GM23248 (cell line): Measurements from ENCODE around the gene TMEM259. TPM values are rescaled to one million over a fixed set of nuclear protein-coding genes. Genes with fewer than 3 reads are reported as not detected.

ENCODE experiments used
- DNase-seq: peaks from one replicate; pipeline ENCODE4 v3.0.0-alpha.2; 2015
- H2AFZ ChIP-seq: fragments of 200-600 bp; sonication (generic); 2 replicates; pipeline ENCODE4 v1.6.1; 2016; ENCODE audit warnings: antibody characterized with exemption
- H3F3A ChIP-seq: fragments of 200-600 bp; sonication (generic); 2 replicates; pipeline ENCODE4 v1.6.1; 2016; ENCODE audit warnings: mild to moderate bottlenecking, antibody characterized with exemption, mixed run types; ENCODE audit not compliant: insufficient read depth
- H3K27ac ChIP-seq: fragments of 200-600 bp; sonication (generic); 2 replicates; pipeline ENCODE4 v1.5.1; 2016; ENCODE audit warnings: mild to moderate bottlenecking
- H3K27me3 ChIP-seq: fragments of 200-600 bp; sonication (generic); replicated peaks from 2 replicates; pipeline ENCODE4 v1.6.1; 2016; ENCODE audit warnings: mild to moderate bottlenecking; ENCODE audit not compliant: insufficient read depth
- H3K36me3 ChIP-seq: fragments of 200-600 bp; sonication (generic); 2 replicates; pipeline ENCODE4 v1.6.1; 2016; ENCODE audit warnings: low read depth, mild to moderate bottlenecking
- H3K4me1 ChIP-seq: fragments of 200-600 bp; sonication (generic); 2 replicates; pipeline ENCODE4 v1.6.1; 2016; ENCODE audit warnings: mild to moderate bottlenecking; ENCODE audit not compliant: insufficient read depth
- H3K4me2 ChIP-seq: fragments of 200-600 bp; sonication (generic); one replicate; pipeline ENCODE4 v1.6.1; 2016; ENCODE audit warnings: mild to moderate bottlenecking; ENCODE audit not compliant: unreplicated experiment
- H3K4me3 ChIP-seq: fragments of 200-600 bp; sonication (generic); 2 replicates; pipeline ENCODE4 v1.5.1; 2016; ENCODE audit warnings: mild to moderate bottlenecking
- H3K79me2 ChIP-seq: fragments of 200-600 bp; sonication (generic); 2 replicates; pipeline ENCODE4 v1.6.1; 2016; ENCODE audit warnings: mild to moderate bottlenecking; ENCODE audit not compliant: insufficient read depth
- H3K9ac ChIP-seq: fragments of 200-600 bp; sonication (generic); 2 replicates; pipeline ENCODE4 v1.6.1; 2016; ENCODE audit warnings: mild to moderate bottlenecking
- H3K9me2 ChIP-seq: fragments of 200-600 bp; sonication (generic); 2 replicates; pipeline ENCODE4 v1.6.1; 2016; ENCODE audit warnings: mixed run types, mild to moderate bottlenecking, moderate library complexity; ENCODE audit not compliant: insufficient read depth
- H3K9me3 ChIP-seq: fragments of 200-600 bp; sonication (generic); one replicate; pipeline ENCODE4 v1.6.1; 2017; ENCODE audit warnings: low read depth
- H4K20me1 ChIP-seq: fragments of 200-600 bp; sonication (generic); 2 replicates; pipeline ENCODE4 v1.6.0; 2016; ENCODE audit not compliant: insufficient read depth
- EZH2 ChIP-seq: fragments of 200-600 bp; sonication (generic); IDR thresholded peaks from 2 replicates; pipeline ENCODE4 v1.6.1; 2018; ENCODE audit warnings: antibody characterized with exemption, mild to moderate bottlenecking; ENCODE audit not compliant: insufficient read depth, poor library complexity, severe bottlenecking
- EZH2phosphoT487 ChIP-seq: fragments of 200-600 bp; sonication (generic); IDR thresholded peaks from 2 replicates; pipeline ENCODE4 v1.6.1; 2018; ENCODE audit warnings: antibody characterized with exemption, moderate library complexity, mild to moderate bottlenecking, low read depth; ENCODE audit not compliant: insufficient read depth
- WGBS, 2 experiments: methylation state at CpG; one replicate each; pipeline ENCODE4 v1.1.6; 2015 to 2017; ENCODE audit warnings: low lambda C conversion rate in 2 of 2, low coverage in 1 of 2; ENCODE audit errors: missing lambda C conversion rate in 2 of 2; 5-methylcytosine and 5-hydroxymethylcytosine counted together
- in situ Hi-C: fragments of 300-500 bp; cut with MboI; formaldehyde crosslinking; loops from 2 replicates; pipeline ENCODE4 v1.15.0; 2020
- polyA plus RNA-seq: library from polyadenylated mRNA; unstranded; fragments of >200 nt; fragmentation: Nextera tagmentation; extraction: Ambion mirVana; gene quantifications from 2 replicates; pipeline ENCODE4 v1.2.1, GENCODE V29; 2016
- total RNA-seq: library from RNA; depleted of rRNA; stranded (reverse); fragments of >200 nt; shearing (Covaris generic); gene quantifications from 2 replicates; pipeline ENCODE4 v1.2.3, GENCODE V29; 2014

TMEM259 gene
- total and polyA plus RNA-seq, 2 experiments from 2014 or later = 79.7 to 132 TPM

DNA sequence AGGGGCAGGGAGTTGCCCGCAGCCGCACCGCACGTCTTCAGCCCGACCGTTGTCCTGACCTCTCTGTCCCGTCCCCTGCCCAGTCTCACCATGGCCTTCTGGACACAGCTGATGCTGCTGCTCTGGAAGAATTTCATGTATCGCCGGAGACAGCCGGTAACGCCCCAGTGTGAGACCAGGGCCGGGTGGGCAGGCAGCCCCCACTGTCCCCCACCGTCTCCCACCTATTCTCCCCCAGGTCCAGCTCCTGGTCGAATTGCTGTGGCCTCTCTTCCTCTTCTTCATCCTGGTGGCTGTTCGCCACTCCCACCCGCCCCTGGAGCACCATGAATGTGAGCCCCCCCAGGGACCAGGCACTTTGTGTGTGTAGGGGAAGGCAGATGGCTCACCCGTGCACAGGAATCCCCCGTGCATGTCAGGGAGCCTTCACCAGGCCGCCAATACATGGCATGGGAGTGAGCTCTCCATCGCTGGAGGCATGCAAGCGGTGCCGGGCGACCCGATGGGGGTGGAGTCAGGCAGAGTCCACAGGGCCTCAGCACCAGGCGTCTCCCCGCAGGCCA lies 20.4 kb upstream of the TMEM259 start:
- WGBS, 2 experiments = 13 to 14% methylated on average over 21 to 22 of the region's 26 CpGs
- Histone ChIP-seq H3K79me2 (no peaks in the 10 kb centered on the region), H3K4me3 (peak overlapping the region; percentile 68), H3K36me3 (no peaks in the 10 kb centered on the region; the same call in 1 of the 2 replicates), H3K9me3 (no peaks in the 10 kb centered on the region), H3F3A (peaks cover 32% of the 10 kb centered on the region), H2AFZ (peak overlapping the region; percentile 60), H3K4me2 (peak overlapping the region; percentile 84), H3K27me3 (no peaks in the 10 kb centered on the region), H4K20me1 (no peaks in the 10 kb centered on the region), H3K4me1 (no peaks in the 10 kb centered on the region; the same call in 1 of the 2 replicates), H3K27ac (no peak overlapping the region), H3K9me2 (no peaks in the 10 kb centered on the region), H3K9ac (no peak overlapping the region)
- TF ChIP-seq EZH2 (no peak), EZH2phosphoT487 (no peak)
- in situ Hi-C loops = no loop called here
- no peak for DNase-seq

DNA sequence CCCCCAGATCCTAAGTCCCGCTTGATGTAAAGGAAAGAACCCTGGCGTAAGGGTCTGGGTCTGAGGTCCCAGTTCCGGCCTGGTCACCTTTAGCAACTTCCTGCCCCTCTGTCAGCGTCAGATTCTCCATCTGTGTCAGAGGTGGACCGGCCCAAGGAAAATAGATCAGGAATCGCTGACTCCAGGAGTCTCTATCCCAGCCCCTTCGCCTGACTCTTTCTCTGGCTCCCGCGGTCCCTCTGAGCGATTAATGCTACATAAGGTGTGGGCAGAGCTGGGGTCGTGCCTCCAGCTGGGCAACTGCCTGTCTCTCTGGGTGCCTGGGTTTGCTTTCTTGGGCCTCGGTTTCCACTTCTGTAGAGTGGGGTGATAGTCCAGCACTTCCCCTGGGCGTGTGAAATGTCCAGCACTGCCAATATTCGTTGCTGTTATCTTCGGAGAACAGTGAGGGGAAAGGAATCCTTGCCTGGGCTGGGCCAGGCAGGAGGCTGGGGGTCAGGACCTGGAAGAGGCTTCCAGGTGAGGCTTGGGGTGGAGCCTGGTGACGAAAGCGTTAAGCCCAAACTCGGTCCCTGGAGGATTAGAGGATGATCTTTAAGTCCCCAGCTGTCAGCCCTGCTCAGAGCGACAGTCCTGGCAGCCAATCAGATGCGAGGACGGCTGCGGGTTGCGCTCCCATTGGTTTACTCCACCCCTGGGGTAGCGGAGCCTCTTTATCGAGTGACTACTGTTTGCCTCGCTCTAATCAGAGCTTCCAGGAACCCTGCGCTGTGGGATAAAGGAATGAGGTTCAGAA lies 19.8 kb upstream of the TMEM259 start:
- Histone ChIP-seq H3K36me3 (no peaks in the 10 kb centered on the region; the same call in 1 of the 2 replicates), H4K20me1 (no peaks in the 10 kb centered on the region), H3K9ac (peak overlapping the region; percentile 50), H3K27me3 (no peaks in the 10 kb centered on the region), H3K4me1 (no peaks in the 10 kb centered on the region; the same call in 1 of the 2 replicates), H3K79me2 (peaks cover 4% of the 10 kb centered on the region; the same call in 1 of the 2 replicates), H3K9me3 (no peaks in the 10 kb centered on the region), H3F3A (peaks cover 32% of the 10 kb centered on the region), H3K4me3 (peak overlapping the region; percentile 68), H3K4me2 (peak overlapping the region; percentile 84), H2AFZ (peak overlapping the region; percentile 60), H3K27ac (no peak overlapping the region), H3K9me2 (no peaks in the 10 kb centered on the region)
- peak; percentile 93 for DNase-seq
- TF ChIP-seq EZH2phosphoT487 (no peak), EZH2 (no peak)
- WGBS, 2 experiments = 3 to 4% methylated on average over 27 of the region's 27 CpGs
- in situ Hi-C loops = no loop called here

DNA sequence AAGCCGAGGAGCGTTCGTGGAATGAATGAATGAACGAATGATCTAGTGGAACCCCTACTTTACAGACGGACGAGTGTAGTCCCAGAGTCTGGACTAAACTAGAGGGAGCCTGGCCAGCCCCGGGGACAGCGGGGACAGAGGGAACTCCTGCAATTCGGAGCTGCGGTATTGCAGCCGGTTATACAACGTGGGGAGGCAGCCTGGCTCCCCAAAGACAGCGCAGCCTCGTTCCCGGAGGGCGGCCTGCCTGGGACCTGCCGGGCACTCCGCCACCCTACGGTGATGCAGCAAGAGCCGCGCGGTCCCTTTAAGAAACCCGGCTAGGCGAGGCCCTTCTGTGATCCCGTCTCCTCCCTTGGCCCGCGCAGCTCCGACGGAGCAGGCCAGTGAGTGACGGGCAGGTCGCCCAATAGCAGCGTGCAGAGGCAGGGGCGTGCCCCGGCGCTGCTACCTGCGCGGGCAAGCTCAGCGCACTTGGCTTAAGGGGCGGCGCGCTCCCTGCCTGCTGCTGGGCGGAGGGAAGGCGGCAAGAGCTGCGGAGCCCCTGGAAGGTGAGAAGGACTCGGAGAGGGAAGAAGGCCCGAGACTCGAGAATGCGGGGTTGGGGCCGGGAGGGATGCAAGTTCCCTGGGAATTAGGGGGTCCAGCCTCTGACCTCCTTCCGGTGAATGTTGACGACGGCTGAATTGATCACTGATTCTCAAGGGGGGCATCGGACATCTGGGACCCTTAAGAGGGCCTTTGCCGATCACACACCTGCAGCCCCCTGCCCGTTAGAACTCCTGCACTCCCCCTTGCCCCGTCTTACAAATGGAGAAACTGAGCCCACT lies 18.9 kb upstream of the TMEM259 start, which contains the start of gene ABCA7:
ABCA7 (plus strand) TSS at position 462 of the 830 bp plus-strand sequence. CDS start 1,255 bp downstream, outside the sequence.
- Histone ChIP-seq H3K4me3 (peak within 1 kb of the TSS; percentile 68), H3K27me3 (no peaks in the 10 kb centered on the region), H3K9me2 (no peaks in the 10 kb centered on the region), H4K20me1 (no peaks in the 10 kb centered on the region), H3K4me2 (peak within 1 kb of the TSS; percentile 84), H3K27ac (peak within 1 kb of the TSS; percentile 21), H3K9me3 (no peaks in the 10 kb centered on the region), H3F3A (peaks cover 32% of the 10 kb centered on the region), H2AFZ (0 out of 2 replicates have a peak within 1 kb of the TSS, but pooled peaks have one; percentile 60), H3K36me3 (no peaks in the 10 kb centered on the region; the same call in 1 of the 2 replicates), H3K79me2 (peaks cover 11% of the 10 kb centered on the region), H3K4me1 (no peaks in the 10 kb centered on the region; the same call in 1 of the 2 replicates), H3K9ac (peak within 1 kb of the TSS; percentile 50)
- WGBS, 2 experiments = 1 to 3% methylated on average over 56 of the region's 56 CpGs
- TF ChIP-seq EZH2phosphoT487 (no peak), EZH2 (no peak)
- in situ Hi-C loops = no loop called here
- peak; percentile 98 for DNase-seq
